H1 (cell line): Measurements from ENCODE around the gene DSP.

Source experiments
- CHD2 ChIP-seq: IDR thresholded peaks from 2 replicates; pipeline ENCODE4 v1.6.1; 2012; ENCODE audit warnings: low read length, improper control_type of control experiment
- CTCF ChIP-seq, 3 experiments: IDR thresholded peaks; 1 replicate in 2 of 3; 2 replicates in 1 of 3; pipeline versions ENCODE4 v1.5.1 to v1.6.1; 2011; ENCODE audit warnings: low read length in 3 of 3, mild to moderate bottlenecking in 3 of 3, inconsistent platforms in 2 of 3, low read depth in 1 of 3, moderate library complexity in 1 of 3; ENCODE audit not compliant: insufficient read depth in 1 of 3; ENCODE audit errors: control extremely low read depth in 1 of 3
- EZH2 ChIP-seq: fragments of 200-600 bp; sonication (generic); IDR thresholded peaks from 2 replicates; pipeline ENCODE4 v1.7.1; 2012; ENCODE audit warnings: low read depth, mild to moderate bottlenecking, moderate library complexity, low read length, inconsistent platforms; ENCODE audit not compliant: severe bottlenecking
- GABPA ChIP-seq: IDR thresholded peaks from 2 replicates; pipeline ENCODE4 v1.6.1; 2011; ENCODE audit warnings: mild to moderate bottlenecking, low read length, moderate library complexity, borderline replicate concordance; ENCODE audit not compliant: insufficient read depth
- GTF2F1 ChIP-seq: IDR thresholded peaks from 2 replicates; pipeline ENCODE4 v1.6.1; 2012; ENCODE audit warnings: low read depth, low read length, improper control_type of control experiment, borderline replicate concordance
- RAD21 ChIP-seq, 2 experiments: IDR thresholded peaks in 1 of 2; conservative IDR thresholded peaks in 1 of 2; 2 replicates each; pipeline ENCODE4 v1.6.1; 2011; ENCODE audit warnings: low read depth in 2 of 2, low read length in 2 of 2, improper control_type of control experiment in 1 of 2, inconsistent platforms in 1 of 2, mild to moderate bottlenecking in 1 of 2, moderate library complexity in 1 of 2
- RXRA ChIP-seq: IDR thresholded peaks from 2 replicates; pipeline ENCODE4 v1.6.1; 2011; ENCODE audit warnings: low read depth, mild to moderate bottlenecking, low read length, moderate library complexity; ENCODE audit not compliant: insufficient read depth

GRCh38 chr6:7512320-7512719 lies 29.2 kb upstream of the DSP start:
- no peak for TF ChIP-seq CHD2
- TF ChIP-seq RAD21 (IDR thresholded peaks at IDR 0.05 in 1 of 2, conservative IDR thresholded peaks at IDR 0.05 in 1 of 2; ENCODE audit: low read depth in 2 of 2, low read length in 2 of 2), result no peak
- TF ChIP-seq GTF2F1, result no peak
- no peak for TF ChIP-seq RXRA
- no peak for TF ChIP-seq CTCF (IDR thresholded peaks at IDR 0.05; ENCODE audit: control extremely low read depth in 1 of 3, insufficient read depth in 1 of 3, low read depth in 1 of 3, low read length in 3 of 3)
- no peak for TF ChIP-seq EZH2
- no peak for TF ChIP-seq GABPA
